SK-N-SH (cell line): ENCODE data around the gene UNC93B1. TPM values are rescaled to one million over a fixed set of nuclear protein-coding genes. Genes with fewer than 3 reads are reported as not detected.
"Not testable (repeated sequence)": the region's sequence is repeated elsewhere in the genome, so short reads cannot be mapped to it uniquely, and the experiment has no call there.

ENCODE experiments used
- CTCF ChIA-PET: fragments of 300-600, 350-600 bp; formaldehyde crosslinking; extraction: SDS; loops from one replicate; lab custom pipeline; 2021; lab: Yijun Ruan, JAX
- POLR2A ChIA-PET: fragments of 350-600 bp; sonication (Branson Sonifier 250); formaldehyde crosslinking; extraction: SDS; loops from one replicate; lab custom pipeline; 2020; ENCODE audit warnings: antibody characterized with exemption, inconsistent platforms; lab: Yijun Ruan, JAX
- DNase-seq: peaks from one replicate; pipeline ENCODE4 v3.0.0; 2012
- H2AFZ ChIP-seq: fragments of 200-600 bp; sonication (generic); 2 replicates; pipeline ENCODE4 v1.8.1; 2016; ENCODE audit warnings: antibody characterized with exemption, mild to moderate bottlenecking, low read depth
- H3F3A ChIP-seq: fragments of 200-600 bp; sonication (generic); replicated peaks from 2 replicates; pipeline ENCODE3; 2016; ENCODE audit warnings: antibody characterized with exemption, mild to moderate bottlenecking; ENCODE audit not compliant: insufficient read depth
- H3K27ac ChIP-seq, 2 experiments: fragments of 200-500 bp in 1 of 2; fragments of 200-600 bp in 1 of 2; sonication (Bioruptor generic) in 1 of 2; sonication (generic), shearing (Covaris generic) in 1 of 2; 2 replicates each; pipeline versions ENCODE4 v1.5.1 to v1.6.1; 2014 to 2016; ENCODE audit warnings: low read depth in 2 of 2, inconsistent platforms in 1 of 2, low read length in 1 of 2, mild to moderate bottlenecking in 1 of 2, mixed read lengths in 1 of 2
- H3K27me3 ChIP-seq: fragments of 200-600 bp; sonication (generic), shearing (Covaris generic); 2 replicates; pipeline ENCODE4 v1.6.1; 2016; ENCODE audit warnings: mixed run types; ENCODE audit not compliant: insufficient read depth
- H3K36me3 ChIP-seq, 2 experiments: fragments of 200-500 bp in 1 of 2; fragments of 200-600 bp in 1 of 2; sonication (Bioruptor generic) in 1 of 2; sonication (generic) in 1 of 2; replicated peaks in 1 of 2; 2 replicates each; pipeline versions ENCODE3 to v1.5.1; 2014 to 2016; ENCODE audit warnings: low read length in 1 of 2, mild to moderate bottlenecking in 1 of 2; ENCODE audit not compliant: insufficient read depth in 2 of 2, control insufficient read depth in 1 of 2
- H3K4me1 ChIP-seq, 2 experiments: fragments of 200-500 bp in 1 of 2; fragments of 200-600 bp in 1 of 2; sonication (Bioruptor generic) in 1 of 2; sonication (generic), shearing (Covaris generic) in 1 of 2; 2 replicates each; pipeline versions ENCODE4 v1.5.1 to v1.6.1; 2014 to 2016; ENCODE audit warnings: low read depth in 1 of 2, low read length in 1 of 2, mixed run types in 1 of 2; ENCODE audit not compliant: insufficient read depth in 2 of 2, control insufficient read depth in 1 of 2
- H3K4me2 ChIP-seq: fragments of 200-600 bp; sonication (generic), shearing (Covaris generic); 2 replicates; pipeline ENCODE4 v1.6.1; 2017; ENCODE audit warnings: mixed run types
- H3K4me3 ChIP-seq, 2 experiments: fragments of 200-500 bp in 1 of 2; fragments of 200-600 bp in 1 of 2; sonication (Bioruptor generic) in 1 of 2; sonication (generic), shearing (Covaris generic) in 1 of 2; 2 replicates each; pipeline versions ENCODE4 v1.5.1 to v1.8.1; 2014 to 2016; ENCODE audit warnings: low read depth in 2 of 2, inconsistent platforms in 1 of 2, low read length in 1 of 2, mild to moderate bottlenecking in 1 of 2, mixed read lengths in 1 of 2, moderate library complexity in 1 of 2
- H3K79me2 ChIP-seq: fragments of 200-600 bp; sonication (generic); 2 replicates; pipeline ENCODE4 v1.8.1; 2017; ENCODE audit warnings: mild to moderate bottlenecking; ENCODE audit not compliant: insufficient read depth
- H3K9ac ChIP-seq: fragments of 200-600 bp; sonication (generic); 2 replicates; pipeline ENCODE4 v1.6.1; 2017; ENCODE audit warnings: mixed run types
- H3K9me2 ChIP-seq: fragments of 200-600 bp; sonication (generic); 2 replicates; pipeline ENCODE4 v1.6.1; 2017; ENCODE audit warnings: mixed run types
- H3K9me3 ChIP-seq: fragments of 200-600 bp; sonication (generic); 2 replicates; pipeline ENCODE4 v1.6.1; 2017; ENCODE audit warnings: mixed run types, mild to moderate bottlenecking, moderate library complexity
- H4K20me1 ChIP-seq: fragments of 200-600 bp; sonication (generic); 2 replicates; pipeline ENCODE4 v1.6.1; 2017; ENCODE audit warnings: mild to moderate bottlenecking, mixed run types; ENCODE audit not compliant: insufficient read depth
- WGBS: methylation state at CpG from one replicate; pipeline ENCODE4 v1.1.6; 2017; ENCODE audit warnings: low lambda C conversion rate; 5-methylcytosine and 5-hydroxymethylcytosine counted together
- polyA plus RNA-seq, 3 experiments: library from polyadenylated mRNA; depleted of rRNA; stranded (reverse); fragments of >200 nt; gene quantifications; 2 replicates each; pipeline ENCODE4 v1.2.3, GENCODE V29; 2012

The UNC93B1 gene
- polyA plus RNA-seq, 1 of the 3 experiments (the other 2 are of a cell fraction) = 28.9 TPM

DNA sequence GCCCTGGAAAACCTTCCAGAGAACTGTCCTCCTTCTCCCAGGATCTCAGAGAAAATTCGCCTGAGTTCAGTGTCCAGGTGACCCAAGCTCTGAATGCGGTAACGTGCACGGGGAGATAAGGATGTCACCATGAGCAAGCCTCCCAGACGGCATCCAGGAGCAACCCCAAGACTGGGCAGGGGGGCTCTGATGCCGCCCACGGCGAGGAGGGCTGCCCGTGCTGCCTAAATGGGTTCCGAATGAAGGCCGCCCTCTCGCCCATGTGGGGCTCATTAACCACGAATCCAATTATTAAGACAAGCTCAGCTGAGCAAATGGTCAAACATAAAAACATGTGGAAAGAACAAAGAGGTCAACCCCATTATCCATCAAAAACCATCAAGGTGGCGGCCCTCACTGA is 49.6 kb downstream of the UNC93B1 start:
- H3K9ac ChIP-seq, H3K4me1 ChIP-seq, H3K79me2 ChIP-seq, H3K9me3 ChIP-seq, CTCF ChIA-PET, H3K9me2 ChIP-seq, H3F3A ChIP-seq, H3K4me2 ChIP-seq, H3K27me3 ChIP-seq, POLR2A ChIA-PET, DNase-seq, H3K4me3 ChIP-seq, H3K36me3 ChIP-seq, H3K27ac ChIP-seq, H2AFZ ChIP-seq, H4K20me1 ChIP-seq: not testable (repeated sequence)
- 86% methylated on average over 8 of the region's 14 CpGs for WGBS

DNA sequence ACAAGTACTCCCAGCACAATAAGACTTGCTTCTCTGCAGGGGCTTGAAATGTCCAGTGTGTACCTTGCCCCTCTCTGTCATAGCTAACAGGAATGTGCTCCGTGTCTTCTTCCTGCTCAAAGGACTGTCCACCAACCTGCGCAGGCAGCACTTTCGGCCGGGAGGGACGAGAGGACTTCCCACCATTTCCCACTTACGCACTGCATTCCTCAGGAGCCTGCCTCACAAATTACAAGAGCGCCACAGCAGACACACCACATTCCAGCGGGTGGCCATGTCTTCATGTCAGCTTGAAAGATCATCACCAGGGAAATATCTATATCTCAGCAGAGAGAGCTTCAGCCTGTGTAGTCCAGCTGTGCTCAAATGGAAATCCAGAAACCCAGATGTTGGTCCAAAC is 53.2 kb downstream of the UNC93B1 start:
- H2AFZ ChIP-seq, H3K4me2 ChIP-seq, H3K9ac ChIP-seq, H3K9me3 ChIP-seq, CTCF ChIA-PET, H3K36me3 ChIP-seq, H3K27ac ChIP-seq, H3K27me3 ChIP-seq, H3K4me1 ChIP-seq, H4K20me1 ChIP-seq, POLR2A ChIA-PET, H3K79me2 ChIP-seq, H3K9me2 ChIP-seq, H3F3A ChIP-seq, H3K4me3 ChIP-seq, DNase-seq: not testable (repeated sequence)
- 59% methylated on average over 2 of the region's 8 CpGs for WGBS

DNA sequence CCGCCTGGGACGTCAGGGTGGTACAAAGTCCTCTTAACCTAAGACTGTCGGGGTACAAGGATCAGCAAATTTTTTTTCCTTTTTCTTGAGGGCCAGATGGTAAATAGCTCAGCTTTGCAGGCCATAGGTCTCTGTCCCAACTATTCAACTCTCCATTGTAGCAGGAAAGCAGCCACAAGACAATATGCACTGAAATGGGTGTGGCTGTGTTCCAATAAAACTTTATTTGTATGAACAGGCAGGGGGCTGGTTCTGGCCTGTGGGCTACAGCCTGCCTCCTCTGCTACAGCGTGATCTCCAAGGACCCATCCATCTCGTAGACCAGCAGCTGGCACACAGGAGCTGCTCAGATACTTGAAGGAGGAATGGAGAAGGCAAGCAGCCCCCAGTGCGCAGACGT is 56.1 kb downstream of the UNC93B1 start:
- WGBS = 80% methylated on average over 5 of the region's 7 CpGs
- H3K9me3 ChIP-seq, H3K79me2 ChIP-seq, H3K36me3 ChIP-seq, H2AFZ ChIP-seq, H3K27ac ChIP-seq, H3K9ac ChIP-seq, H3F3A ChIP-seq, POLR2A ChIA-PET, H3K27me3 ChIP-seq, H4K20me1 ChIP-seq, DNase-seq, H3K4me2 ChIP-seq, H3K4me1 ChIP-seq, H3K4me3 ChIP-seq, H3K9me2 ChIP-seq: not testable (repeated sequence)
- CTCF ChIA-PET = interaction anchor here (1.6 kb wide), 1 partner anchor 8 kb away, joined by 4 read pairs; no protein-coding TSS in a partner anchor

DNA sequence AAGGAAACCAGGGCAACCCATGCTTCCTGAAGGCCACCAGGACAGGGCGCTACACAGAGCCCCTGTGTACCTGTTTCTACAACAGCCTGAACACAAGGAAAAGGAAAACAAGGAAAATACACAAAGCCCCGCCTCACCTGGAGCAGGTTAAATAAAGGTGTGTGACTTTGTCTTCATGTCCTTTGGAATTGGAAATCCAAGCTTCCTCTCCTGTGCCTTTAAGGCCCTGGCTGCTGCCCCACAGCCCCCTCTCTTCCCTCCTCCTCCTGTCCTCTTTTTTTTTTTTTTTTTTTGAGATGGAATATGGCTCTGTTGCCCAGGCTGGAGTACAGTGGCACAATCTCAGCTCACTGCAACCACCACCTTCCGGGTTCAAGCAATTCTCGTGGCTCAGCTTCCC is 57.5 kb downstream of the UNC93B1 start:
- H3K9me2 ChIP-seq, H2AFZ ChIP-seq, H3K9ac ChIP-seq, DNase-seq, POLR2A ChIA-PET, H3K9me3 ChIP-seq, H3K27me3 ChIP-seq, H3F3A ChIP-seq, H3K4me3 ChIP-seq, H3K79me2 ChIP-seq, H3K36me3 ChIP-seq, H3K27ac ChIP-seq, H3K4me2 ChIP-seq, H3K4me1 ChIP-seq, H4K20me1 ChIP-seq: not testable (repeated sequence)
- WGBS = 47% methylated on average over 4 of the region's 4 CpGs
- CTCF ChIA-PET = interaction anchor here (1.6 kb wide), 1 partner anchor 9 kb away, joined by 4 read pairs; no protein-coding TSS in a partner anchor
